ENCODE results near the gene PRAMEF5.
"Not testable (repeated sequence)": the region's sequence is repeated elsewhere in the genome, so short reads cannot be mapped to it uniquely, and the experiment has no call there.

Gene PRAMEF5

DNA sequence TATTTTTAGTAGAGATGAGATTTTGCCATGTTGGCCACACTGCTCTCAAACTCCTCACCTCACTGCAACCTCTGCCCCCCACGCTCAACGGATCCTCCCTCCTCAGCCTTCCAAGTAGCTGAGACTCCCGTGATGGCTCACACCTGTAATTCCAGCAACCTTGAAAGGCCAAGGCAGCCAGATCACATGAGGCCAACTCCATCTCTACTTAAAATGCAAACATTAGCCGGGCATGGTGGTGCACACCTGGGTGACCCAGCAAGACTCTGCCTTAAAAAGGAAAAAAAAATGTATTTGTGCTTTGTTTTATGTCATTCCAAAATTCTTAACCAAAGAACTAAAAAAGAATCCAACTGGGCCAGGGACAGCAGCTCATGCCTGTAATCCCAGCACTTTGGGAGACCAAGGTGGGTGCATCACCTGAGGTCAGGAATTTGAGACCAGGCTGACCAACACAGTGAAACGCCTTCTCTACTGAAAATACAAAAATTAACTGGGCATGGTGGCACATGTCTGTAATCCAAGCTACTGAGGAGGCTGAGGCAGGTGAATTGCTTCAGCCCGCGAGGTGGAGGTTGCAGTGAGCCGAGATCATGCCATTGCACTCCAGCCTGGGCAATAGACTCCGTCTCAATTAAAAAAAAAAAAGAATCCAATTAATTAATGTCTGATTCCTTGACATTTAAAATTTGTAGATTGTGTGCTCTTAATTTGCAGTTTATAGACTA, 10.3 kb upstream of the PRAMEF5 start:
- POLR2A ChIA-PET; DNase-seq (ENCODE audit: extremely low spot score); CTCF ChIA-PET: not testable (repeated sequence)

GRCh38 chr1:13245841-13246553, 8.0 kb upstream of the PRAMEF5 start:
- POLR2A ChIA-PET, CTCF ChIA-PET: not testable (repeated sequence)

DNA sequence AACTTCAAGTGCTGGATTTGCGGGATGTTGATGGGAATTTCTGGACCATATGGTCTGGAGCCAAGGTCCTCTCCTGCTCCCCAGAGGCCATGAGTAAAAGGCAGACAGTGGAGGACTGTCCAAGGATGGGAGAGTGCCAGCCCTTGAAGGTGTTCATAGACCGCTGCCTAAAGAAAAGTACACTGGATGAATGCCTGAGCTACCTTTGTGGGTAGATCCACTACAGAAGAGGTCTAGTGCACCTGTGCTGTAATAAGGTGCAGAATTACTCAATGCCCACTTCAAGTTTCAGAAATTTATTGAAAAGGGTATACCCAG, 7.5 kb upstream of the PRAMEF5 start:
- CTCF ChIA-PET; DNase-seq (ENCODE audit: extremely low spot score); POLR2A ChIA-PET: not testable (repeated sequence)

More at GRCh38 chr1:13245841-13246553, 8.0 kb upstream of the PRAMEF5 start:
- DNase-seq (ENCODE audit: extremely low spot score): not testable (repeated sequence)

DNA sequence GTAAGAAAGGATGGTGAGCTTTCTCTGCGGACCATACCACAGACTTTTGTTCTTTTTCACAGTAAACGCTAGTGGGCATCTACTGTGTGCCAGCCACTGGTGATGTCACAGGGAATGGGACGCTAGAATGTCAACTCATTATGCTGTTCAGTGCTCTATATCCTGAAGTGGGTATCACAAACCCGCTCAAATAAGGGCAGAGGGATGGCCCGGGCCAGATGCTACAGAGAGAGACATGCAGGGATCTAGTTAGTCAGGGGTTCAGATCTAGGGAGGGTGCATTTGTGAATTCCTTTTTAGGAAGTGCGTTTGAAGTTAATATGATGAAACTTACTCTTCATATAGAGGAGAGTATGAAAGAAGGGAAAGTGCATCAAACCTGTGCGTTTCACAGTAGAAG, 6.9 kb upstream of the PRAMEF5 start:
- POLR2A ChIA-PET; DNase-seq (ENCODE audit: extremely low spot score); CTCF ChIA-PET: not testable (repeated sequence)

GRCh38 chr1:13265124-13265523, 11.1 kb downstream of the PRAMEF5 start:
- CTCF ChIA-PET; DNase-seq (ENCODE audit: extremely low spot score); POLR2A ChIA-PET: not testable (repeated sequence)

DNA sequence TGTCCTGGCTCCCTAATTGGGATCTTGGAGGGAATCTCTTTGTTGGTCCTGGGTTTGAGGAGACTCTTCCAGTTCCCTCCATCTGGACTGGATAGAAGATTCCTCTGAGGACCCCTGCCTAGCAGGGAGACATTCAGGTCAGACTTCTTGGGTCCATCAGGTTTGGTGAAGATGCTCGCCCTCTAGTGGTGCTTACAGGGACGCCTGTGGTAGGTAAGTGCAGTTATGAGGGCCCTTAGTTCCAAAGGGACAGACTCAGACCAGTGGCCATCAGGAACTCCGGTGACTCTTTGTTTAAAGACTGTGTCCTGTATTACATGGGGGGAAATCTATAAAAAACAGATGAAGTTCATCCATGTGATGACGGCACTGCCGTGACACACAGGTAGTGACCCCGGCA, 23.0 kb downstream of the PRAMEF5 start:
- DNase-seq (ENCODE audit: extremely low spot score); POLR2A ChIA-PET; CTCF ChIA-PET: not testable (repeated sequence)
- TF ChIP-seq, protein P1, sequence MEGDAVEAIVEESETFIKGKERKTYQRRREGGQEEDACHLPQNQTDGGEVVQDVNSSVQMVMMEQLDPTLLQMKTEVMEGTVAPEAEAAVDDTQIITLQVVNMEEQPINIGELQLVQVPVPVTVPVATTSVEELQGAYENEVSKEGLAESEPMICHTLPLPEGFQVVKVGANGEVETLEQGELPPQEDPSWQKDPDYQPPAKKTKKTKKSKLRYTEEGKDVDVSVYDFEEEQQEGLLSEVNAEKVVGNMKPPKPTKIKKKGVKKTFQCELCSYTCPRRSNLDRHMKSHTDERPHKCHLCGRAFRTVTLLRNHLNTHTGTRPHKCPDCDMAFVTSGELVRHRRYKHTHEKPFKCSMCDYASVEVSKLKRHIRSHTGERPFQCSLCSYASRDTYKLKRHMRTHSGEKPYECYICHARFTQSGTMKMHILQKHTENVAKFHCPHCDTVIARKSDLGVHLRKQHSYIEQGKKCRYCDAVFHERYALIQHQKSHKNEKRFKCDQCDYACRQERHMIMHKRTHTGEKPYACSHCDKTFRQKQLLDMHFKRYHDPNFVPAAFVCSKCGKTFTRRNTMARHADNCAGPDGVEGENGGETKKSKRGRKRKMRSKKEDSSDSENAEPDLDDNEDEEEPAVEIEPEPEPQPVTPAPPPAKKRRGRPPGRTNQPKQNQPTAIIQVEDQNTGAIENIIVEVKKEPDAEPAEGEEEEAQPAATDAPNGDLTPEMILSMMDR (IDR thresholded peaks at IDR 0.05; ENCODE audit: control extremely low read depth, extremely low read depth, low read depth, missing control alignments): peak; percentile 15

DNA sequence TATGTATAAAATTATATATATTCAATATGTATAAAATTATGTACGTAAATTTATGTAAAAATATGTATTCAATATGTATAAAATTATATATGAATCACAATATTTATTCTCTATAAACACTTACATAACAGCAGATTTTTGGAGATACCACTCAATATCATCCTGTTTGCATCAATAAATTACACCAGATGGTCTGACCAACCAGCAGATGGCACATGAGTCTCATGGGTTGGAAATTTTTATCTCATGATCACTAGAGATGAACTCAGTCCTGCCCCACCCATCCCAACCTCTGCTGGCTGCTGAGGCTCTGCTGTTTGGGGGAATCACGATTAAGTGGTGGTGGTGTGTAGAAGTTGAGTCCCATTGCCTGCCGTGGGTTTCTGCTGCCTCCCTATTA, 25.6 kb downstream of the PRAMEF5 start:
- POLR2A ChIA-PET; CTCF ChIA-PET; DNase-seq (ENCODE audit: extremely low spot score): not testable (repeated sequence)

DNA sequence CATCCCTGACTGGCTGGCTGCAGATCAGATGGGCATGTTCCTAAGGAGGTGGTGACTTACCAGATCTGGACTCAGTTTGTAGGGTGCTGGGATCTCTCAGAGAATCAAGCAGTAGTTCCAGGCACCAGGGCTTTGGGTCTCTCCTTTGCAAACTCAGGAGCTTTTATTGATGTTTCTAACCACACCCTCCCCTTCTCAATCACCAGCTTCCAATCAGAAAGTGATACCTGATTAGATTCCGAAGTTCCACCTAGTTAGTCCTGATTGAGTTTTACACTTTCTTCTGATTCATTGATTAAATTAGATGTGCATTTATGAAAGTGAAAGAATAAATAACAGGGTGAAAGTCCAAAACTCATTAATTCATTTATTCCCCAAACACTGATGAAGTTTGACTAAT, 31.0 kb downstream of the PRAMEF5 start, which contains the start of gene PRAMEF8:
Gene PRAMEF8, minus strand, starts transcription at position 101 of the 400 bp plus-strand sequence. CDS start 1,046 bp downstream, outside the sequence.
- POLR2A ChIA-PET; DNase-seq (ENCODE audit: extremely low spot score); CTCF ChIA-PET: not testable (repeated sequence)

- CTCF ChIA-PET; DNase-seq (ENCODE audit: extremely low spot score); POLR2A ChIA-PET: not testable (repeated sequence)
These were observed 35.0 kb downstream of the PRAMEF5 start for GRCh38 chr1:13289030-13289429.

- DNase-seq (ENCODE audit: extremely low spot score); CTCF ChIA-PET: not testable (repeated sequence)
These were observed 43.4 kb downstream of the PRAMEF5 start for GRCh38 chr1:13297216-13297931.

GRCh38 chr1:13298699-13299098, 44.7 kb downstream of the PRAMEF5 start:
- CTCF ChIA-PET; DNase-seq (ENCODE audit: extremely low spot score); POLR2A ChIA-PET: not testable (repeated sequence)

More at GRCh38 chr1:13297216-13297931, 43.4 kb downstream of the PRAMEF5 start:
- POLR2A ChIA-PET: not testable (repeated sequence)

- CTCF ChIA-PET; POLR2A ChIA-PET; DNase-seq (ENCODE audit: extremely low spot score): not testable (repeated sequence)
These were observed 48.2 kb downstream of the PRAMEF5 start for GRCh38 chr1:13302197-13302596.

DNA sequence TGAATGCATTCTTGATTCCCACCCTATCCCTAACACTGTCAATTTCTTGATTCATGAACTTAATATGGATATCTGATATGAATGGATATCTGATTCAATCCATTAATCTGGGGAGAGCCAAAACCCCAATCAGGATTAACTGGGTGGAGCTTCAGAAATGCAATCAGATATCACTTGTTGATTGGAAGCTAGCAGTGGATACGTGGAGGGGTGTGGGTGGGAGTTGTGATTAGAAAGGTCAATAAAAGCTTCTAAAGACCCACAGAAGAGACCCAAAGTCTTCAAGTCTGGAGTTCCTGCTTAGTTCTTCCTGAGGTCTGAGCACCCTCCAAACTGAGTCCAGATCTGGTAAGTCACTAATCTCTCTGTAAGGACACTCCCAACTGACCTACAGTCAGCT, 49.2 kb downstream of the PRAMEF5 start, which contains the start of gene PRAMEF33:
Gene PRAMEF33, plus strand, starts transcription at position 301 of the 400 bp plus-strand sequence. CDS start 2,416 bp downstream, outside the sequence.
- CTCF ChIA-PET; DNase-seq (ENCODE audit: extremely low spot score); POLR2A ChIA-PET: not testable (repeated sequence)
